Suppressor macrophage (primary cell): ENCODE measurements around the gene MED13L.

Experiments used
- DNase-seq, 4 experiments: peaks; one replicate each; pipeline ENCODE4 v3.0.0-alpha.2; 2020 to 2022

MED13L gene

GRCh38 chr12:116210762-116211161 lies 66.7 kb downstream of the MED13L start:
- DNase-seq, result no peak

- no peak for DNase-seq
Observed at GRCh38 chr12:116210131-116210530, 67.4 kb downstream of the MED13L start.

GRCh38 chr12:116209503-116209902 lies 68.0 kb downstream of the MED13L start:
- no peak for DNase-seq

GRCh38 chr12:116207274-116207673 lies 70.2 kb downstream of the MED13L start:
- no peak for DNase-seq

GRCh38 chr12:116206828-116207227 lies 70.7 kb downstream of the MED13L start:
- DNase-seq, result no peak

- DNase-seq, result no peak
Observed at GRCh38 chr12:116204785-116205184, 72.7 kb downstream of the MED13L start.

GRCh38 chr12:116204169-116204568 lies 73.3 kb downstream of the MED13L start:
- no peak for DNase-seq

- DNase-seq, result no peak
Observed at GRCh38 chr12:116202940-116203339, 74.6 kb downstream of the MED13L start.

GRCh38 chr12:116202433-116202832 lies 75.1 kb downstream of the MED13L start:
- no peak for DNase-seq

GRCh38 chr12:116201908-116202307 lies 75.6 kb downstream of the MED13L start:
- no peak for DNase-seq

- no peak for DNase-seq
Observed at GRCh38 chr12:116201359-116201758, 76.1 kb downstream of the MED13L start.

- no peak for DNase-seq
Observed at GRCh38 chr12:116200812-116201211, 76.7 kb downstream of the MED13L start.

- peak in 2 of 4 experiments; percentile 50 to 64 for DNase-seq
Observed at GRCh38 chr12:116199160-116199706, 78.3 kb downstream of the MED13L start.

- no peak for DNase-seq
Observed at GRCh38 chr12:116196752-116197718, 80.5 kb downstream of the MED13L start.

- no peak for DNase-seq
Observed at GRCh38 chr12:116196226-116196625, 81.3 kb downstream of the MED13L start.

- no peak for DNase-seq
Observed at GRCh38 chr12:116194935-116195431, 82.5 kb downstream of the MED13L start.

- DNase-seq, result no peak
Observed at GRCh38 chr12:116189692-116190091, 87.8 kb downstream of the MED13L start.

GRCh38 chr12:116188581-116188980 lies 88.9 kb downstream of the MED13L start:
- peak in 2 of 4 experiments; percentile 3 to 37 for DNase-seq

- no peak for DNase-seq
Observed at GRCh38 chr12:116187151-116187511, 90.4 kb downstream of the MED13L start.

- DNase-seq, result no peak
Observed at GRCh38 chr12:116186482-116187150, 90.9 kb downstream of the MED13L start.

GRCh38 chr12:116184763-116185162 lies 92.7 kb downstream of the MED13L start:
- peak in 1 of 4 experiments; percentile 9 for DNase-seq

GRCh38 chr12:116183741-116184141 lies 93.8 kb downstream of the MED13L start:
- no peak for DNase-seq

- DNase-seq, result peak in 1 of 4 experiments; percentile 24
Observed at GRCh38 chr12:116182359-116183063, 95.0 kb downstream of the MED13L start.
